Colonic mucosa (tissue), 4 donors: ENCODE results near the gene THBS2. TPM values are rescaled to one million over a fixed set of nuclear protein-coding genes. Genes with fewer than 3 reads are reported as not detected.

Experiments
- DNase-seq: peaks from one replicate; pipeline ENCODE4 v3.0.0-alpha.2; 2020
- H3K27ac ChIP-seq: fragments of 200-600 bp; one replicate; pipeline ENCODE4 v1.8.0; 2021
- H3K27me3 ChIP-seq: fragments of 200-600 bp; one replicate; pipeline ENCODE4 v1.8.0; 2021
- H3K36me3 ChIP-seq: fragments of 200-600 bp; one replicate; pipeline ENCODE4 v1.8.0; 2021
- H3K4me1 ChIP-seq: fragments of 200-600 bp; one replicate; pipeline ENCODE4 v1.8.0; 2021; ENCODE audit warnings: mild to moderate bottlenecking
- H3K4me3 ChIP-seq: fragments of 200-600 bp; one replicate; pipeline ENCODE4 v1.8.0; 2021
- H3K9ac ChIP-seq, 2 donors: one replicate each; pipeline ENCODE4 v1.7.0; 2013; ENCODE audit warnings: control low read depth in 2 of 2, low read depth in 2 of 2, low read length in 2 of 2
- H3K9me3 ChIP-seq: fragments of 200-600 bp; one replicate; pipeline ENCODE4 v1.8.0; 2021
- intact Hi-C: fragments of 100-400 bp; cut with DNase I; formaldehyde crosslinking; loops from one replicate; pipeline ENCODE4 v1.14.1; 2022
- total RNA-seq, 2 donors: library from RNA; stranded (reverse); fragmentation: NEBNext Ultra II Directional in 1 of 2; extraction: Animal tissue kit (Norgen Biotek cat#: 25700) in 1 of 2; gene quantifications; one replicate each; pipeline ENCODE4 v1.2.1, GENCODE V29; 2021
- TF ChIP-seq, protein P1 (sequence below): fragments of 200-600 bp; IDR thresholded peaks from one replicate; pipeline ENCODE4 v1.8.0; 2022; ENCODE audit warnings: antibody characterized with exemption, mild to moderate bottlenecking
- donor health status: healthy.
- donor health status: DM: no; HTN: no; CAD: no.
- donor health status: DM: no; HTN: no; CAD: no.

THBS2 gene
- total RNA-seq, 2 donors from 2014 or later, result 1.9 to 5.3 TPM

DNA sequence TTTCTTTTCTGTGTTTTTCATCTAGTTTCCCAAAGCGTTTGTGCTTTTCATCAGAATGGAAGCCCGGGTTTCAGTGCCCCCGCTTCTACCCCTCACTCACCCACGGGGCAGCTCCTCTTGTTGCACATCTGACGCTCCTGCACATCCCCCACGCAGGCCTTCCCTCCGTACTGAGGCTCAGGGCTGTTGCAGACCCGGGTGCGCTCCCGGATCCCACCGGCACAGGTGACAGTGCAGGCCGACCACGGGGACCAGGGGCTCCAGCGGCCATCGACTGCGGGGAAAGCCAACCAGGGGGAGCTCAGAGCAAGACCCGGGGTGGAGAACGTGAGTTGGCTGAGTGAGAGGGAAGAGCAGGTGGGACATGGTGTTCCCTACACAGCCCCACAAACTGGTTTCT lies 19.0 kb downstream of the THBS2 start:
- intact Hi-C loops, result no loop called here
- H3K36me3 ChIP-seq, result no peaks in the 10 kb centered on the region

DNA sequence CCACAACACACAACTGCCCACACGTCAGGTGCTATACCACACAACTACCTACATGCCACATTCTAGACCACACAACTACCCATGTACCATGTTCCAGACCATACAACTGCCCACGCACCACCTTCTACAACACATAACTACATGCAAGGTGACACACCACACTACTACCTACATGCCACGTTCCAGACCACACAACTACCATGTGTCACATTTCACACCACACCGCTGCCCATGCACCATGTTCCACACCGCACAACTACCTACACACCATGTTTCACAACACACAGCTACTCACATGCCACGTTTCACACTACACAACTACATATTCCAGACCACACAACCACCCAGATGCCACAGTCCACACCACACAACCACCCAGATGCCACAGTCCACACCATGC lies 19.8 kb downstream of the THBS2 start:
- TF ChIP-seq, protein P1, sequence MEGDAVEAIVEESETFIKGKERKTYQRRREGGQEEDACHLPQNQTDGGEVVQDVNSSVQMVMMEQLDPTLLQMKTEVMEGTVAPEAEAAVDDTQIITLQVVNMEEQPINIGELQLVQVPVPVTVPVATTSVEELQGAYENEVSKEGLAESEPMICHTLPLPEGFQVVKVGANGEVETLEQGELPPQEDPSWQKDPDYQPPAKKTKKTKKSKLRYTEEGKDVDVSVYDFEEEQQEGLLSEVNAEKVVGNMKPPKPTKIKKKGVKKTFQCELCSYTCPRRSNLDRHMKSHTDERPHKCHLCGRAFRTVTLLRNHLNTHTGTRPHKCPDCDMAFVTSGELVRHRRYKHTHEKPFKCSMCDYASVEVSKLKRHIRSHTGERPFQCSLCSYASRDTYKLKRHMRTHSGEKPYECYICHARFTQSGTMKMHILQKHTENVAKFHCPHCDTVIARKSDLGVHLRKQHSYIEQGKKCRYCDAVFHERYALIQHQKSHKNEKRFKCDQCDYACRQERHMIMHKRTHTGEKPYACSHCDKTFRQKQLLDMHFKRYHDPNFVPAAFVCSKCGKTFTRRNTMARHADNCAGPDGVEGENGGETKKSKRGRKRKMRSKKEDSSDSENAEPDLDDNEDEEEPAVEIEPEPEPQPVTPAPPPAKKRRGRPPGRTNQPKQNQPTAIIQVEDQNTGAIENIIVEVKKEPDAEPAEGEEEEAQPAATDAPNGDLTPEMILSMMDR, result no peak
- no peak overlapping the region for H3K9ac ChIP-seq
- H3K27ac ChIP-seq, result no peak overlapping the region
- intact Hi-C loops, result no loop called here
- no peaks in the 10 kb centered on the region for H3K27me3 ChIP-seq
- DNase-seq, result no peak
- no peaks in the 10 kb centered on the region for H3K9me3 ChIP-seq
- H3K4me3 ChIP-seq, result no peak overlapping the region
- H3K36me3 ChIP-seq, result no peaks in the 10 kb centered on the region
- no peaks in the 10 kb centered on the region for H3K4me1 ChIP-seq

More for the DNA sequence above, 19.0 kb downstream of the THBS2 start:
- TF ChIP-seq, protein P1, result no peak
- no peak for DNase-seq
- Histone ChIP-seq H3K27me3 (no peaks in the 10 kb centered on the region), H3K27ac (no peak overlapping the region), H3K4me1 (no peaks in the 10 kb centered on the region), H3K4me3 (no peak overlapping the region), H3K9ac (no peak overlapping the region), H3K9me3 (no peaks in the 10 kb centered on the region)

DNA sequence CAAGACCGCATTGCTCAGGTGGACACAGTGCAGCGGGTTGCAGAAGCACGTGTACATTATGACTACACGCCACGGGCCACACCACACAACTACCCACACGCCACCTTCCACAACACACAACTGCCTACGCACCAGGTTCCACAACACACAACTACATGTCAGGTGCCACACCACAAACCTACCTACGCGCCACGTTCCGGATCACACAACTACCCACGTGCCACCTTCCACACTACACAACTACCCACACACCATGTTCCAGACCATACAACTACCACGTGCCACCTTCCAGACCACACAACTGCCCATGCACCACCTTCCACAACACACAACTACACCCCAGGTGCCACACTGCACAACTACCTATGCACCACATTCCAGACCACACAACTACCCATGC lies 20.5 kb downstream of the THBS2 start:
- Histone ChIP-seq H3K4me3 (no peak overlapping the region), H3K9ac (no peak overlapping the region), H3K9me3 (no peaks in the 10 kb centered on the region), H3K36me3 (no peaks in the 10 kb centered on the region), H3K4me1 (no peaks in the 10 kb centered on the region), H3K27me3 (no peaks in the 10 kb centered on the region), H3K27ac (no peak overlapping the region)
- TF ChIP-seq, protein P1, result no peak
- intact Hi-C loops, result no loop called here
- DNase-seq, result no peak

DNA sequence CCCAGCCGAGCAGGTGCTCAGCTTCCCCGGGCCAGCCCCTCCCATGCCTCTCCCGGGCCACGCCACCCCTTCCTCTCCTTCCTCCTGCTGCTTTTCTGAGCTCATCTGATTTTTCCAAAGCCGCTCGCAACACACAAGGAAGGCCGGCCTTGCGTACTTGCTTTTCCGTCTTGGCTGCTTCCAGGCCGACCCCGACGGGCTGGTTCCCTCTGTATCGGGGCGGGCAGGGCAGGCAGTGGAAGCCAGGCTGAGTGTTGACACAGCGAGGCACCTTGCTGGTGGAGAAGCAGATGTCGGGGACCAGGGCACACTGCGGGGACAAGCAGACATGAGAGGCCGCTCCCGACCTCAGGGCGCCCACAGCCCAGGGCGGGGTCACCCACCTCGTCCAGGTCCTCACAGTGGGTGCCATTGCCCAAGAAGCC lies 21.1 kb downstream of the THBS2 start:
- no peak overlapping the region for H3K27ac ChIP-seq
- H3K36me3 ChIP-seq, result no peaks in the 10 kb centered on the region
- TF ChIP-seq, protein P1, result no peak
- peak; percentile 15 for DNase-seq
- H3K4me3 ChIP-seq, result no peak overlapping the region
- no peaks in the 10 kb centered on the region for H3K9me3 ChIP-seq
- H3K27me3 ChIP-seq, result no peaks in the 10 kb centered on the region
- H3K9ac ChIP-seq, result no peak overlapping the region
- intact Hi-C loops, result no loop called here
- no peaks in the 10 kb centered on the region for H3K4me1 ChIP-seq

DNA sequence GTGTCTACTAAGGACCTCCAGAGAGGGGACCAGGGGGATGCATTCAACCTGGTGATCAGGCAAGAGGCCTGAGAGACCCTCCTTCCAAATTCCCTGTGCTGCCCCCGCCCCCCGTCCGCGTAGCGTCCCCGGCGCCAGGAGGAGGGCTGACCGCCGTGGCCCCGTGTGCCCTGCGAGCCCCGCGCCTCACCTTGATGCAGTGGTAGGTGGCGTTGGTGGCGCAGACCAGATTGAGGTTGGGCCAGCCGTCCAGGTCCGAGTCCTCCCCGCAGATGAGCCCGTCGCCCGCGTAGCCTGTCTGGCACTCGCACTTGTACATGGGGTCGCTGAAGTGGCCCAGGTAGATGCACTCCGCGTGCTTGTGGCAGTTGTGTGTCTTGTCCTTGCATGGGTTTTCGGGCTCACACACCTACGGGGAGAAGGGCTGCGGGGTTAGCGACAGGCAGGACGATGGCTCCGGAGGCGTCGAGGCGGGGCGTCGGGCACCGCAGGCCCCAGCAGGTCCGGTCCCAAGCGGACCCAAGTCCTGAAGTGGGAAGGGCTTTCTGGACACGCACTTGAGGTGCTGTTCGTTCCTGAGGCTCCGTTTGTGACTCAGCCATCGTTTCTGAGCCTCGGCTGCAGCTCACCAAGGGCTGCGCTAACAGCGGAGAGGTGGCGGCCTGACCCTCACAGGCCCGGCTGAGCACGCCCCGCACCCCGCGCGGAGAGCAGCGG lies 21.7 kb downstream of the THBS2 start:
- H3K4me1 ChIP-seq, result no peaks in the 10 kb centered on the region
- H3K9ac ChIP-seq, result no peak overlapping the region
- DNase-seq, result peak; percentile 17
- TF ChIP-seq, protein P1, result no peak
- no peaks in the 10 kb centered on the region for H3K36me3 ChIP-seq
- H3K9me3 ChIP-seq, result no peaks in the 10 kb centered on the region
- intact Hi-C loops, result no loop called here
- no peaks in the 10 kb centered on the region for H3K27me3 ChIP-seq
- H3K4me3 ChIP-seq, result no peak overlapping the region
- H3K27ac ChIP-seq, result no peak overlapping the region
